SK-N-SH treated with all-trans-retinoic acid at 6 μM for 48 hours (cell line): ENCODE data around the gene GDPGP1.

Experiments
- ATAC-seq: fragments of 200-7000 bp; cut with Tn5 transposase; 3 replicates; pipeline ENCODE4 v1.9.1; 2020; ENCODE audit warnings: mild to moderate bottlenecking, moderate library complexity
- ARNTL ChIP-seq: fragments of 450-650 bp; formaldehyde crosslinking; IDR thresholded peaks from 2 replicates; pipeline ENCODE4 v1.5.0; 2020; ENCODE audit warnings: low read depth, mild to moderate bottlenecking, moderate library complexity, borderline replicate concordance
- BACH2 ChIP-seq: fragments of 250-450 bp; sonication (Bioruptor Pico); IDR thresholded peaks from 2 replicates; pipeline ENCODE4 v1.9.0; 2021; ENCODE audit warnings: mild to moderate bottlenecking, borderline replicate concordance
- CSDC2 ChIP-seq: fragments of 250-450 bp; sonication (Bioruptor Pico); IDR thresholded peaks from 2 replicates; pipeline ENCODE4 v1.5.0; 2020; ENCODE audit warnings: mild to moderate bottlenecking, moderate library complexity
- CSRNP3 ChIP-seq: fragments of 250-450 bp; sonication (Bioruptor Pico); IDR thresholded peaks from 2 replicates; pipeline ENCODE4 v1.5.1; 2021; ENCODE audit warnings: mild to moderate bottlenecking, moderate library complexity
- ESRRG ChIP-seq: fragments of 250-450 bp; sonication (Bioruptor Pico); IDR thresholded peaks from 2 replicates; pipeline ENCODE4 v1.6.1; 2021; ENCODE audit warnings: mild to moderate bottlenecking
- GLIS3 ChIP-seq: fragments of 250-450 bp; sonication (Bioruptor Pico); IDR thresholded peaks from 2 replicates; pipeline ENCODE4 v1.5.0; 2020; ENCODE audit warnings: mild to moderate bottlenecking, moderate library complexity
- ISL1 ChIP-seq: fragments of 250-450 bp; sonication (Bioruptor Pico); IDR thresholded peaks from 2 replicates; pipeline ENCODE4 v2.1.2; 2022; ENCODE audit warnings: mild to moderate bottlenecking, moderate library complexity
- OSR1 ChIP-seq: fragments of 250-450 bp; sonication (Bioruptor Pico); IDR thresholded peaks from 2 replicates; pipeline ENCODE4 v1.8.0; 2022; ENCODE audit warnings: moderate library complexity, mild to moderate bottlenecking, inconsistent platforms
- POU6F1 ChIP-seq: fragments of 250-450 bp; sonication (Bioruptor Pico); IDR thresholded peaks from 2 replicates; pipeline ENCODE4 v1.8.0; 2021; ENCODE audit warnings: low read depth, mild to moderate bottlenecking, moderate library complexity, borderline replicate concordance
- RARB ChIP-seq: fragments of 250-450 bp; sonication (Bioruptor Pico); IDR thresholded peaks from 2 replicates; pipeline ENCODE4 v1.8.0; 2021; ENCODE audit warnings: mild to moderate bottlenecking, moderate library complexity
- SNAI2 ChIP-seq: fragments of 250-450 bp; sonication (Bioruptor Pico); IDR thresholded peaks from 2 replicates; pipeline ENCODE4 v1.5.0; 2020; ENCODE audit warnings: mild to moderate bottlenecking, moderate library complexity
- TCF4 ChIP-seq: fragments of 250-450 bp; sonication (Bioruptor Pico); IDR thresholded peaks from 2 replicates; pipeline ENCODE4 v1.8.0; 2021; ENCODE audit warnings: mild to moderate bottlenecking, moderate library complexity, borderline replicate concordance
- TOX ChIP-seq: fragments of 250-450 bp; sonication (Bioruptor Pico); IDR thresholded peaks from 2 replicates; pipeline ENCODE4 v1.8.0; 2021; ENCODE audit warnings: mild to moderate bottlenecking, moderate library complexity, borderline replicate concordance
- ZC3H10 ChIP-seq: fragments of 250-450 bp; sonication (Bioruptor Pico); IDR thresholded peaks from 2 replicates; pipeline ENCODE4 v1.5.1; 2021; ENCODE audit warnings: mild to moderate bottlenecking, moderate library complexity
- ZFP3 ChIP-seq: fragments of 250-450 bp; sonication (Bioruptor Pico); IDR thresholded peaks from 2 replicates; pipeline ENCODE4 v1.5.0; 2020; ENCODE audit warnings: mild to moderate bottlenecking, moderate library complexity
- ZFP30 ChIP-seq: fragments of 450-650 bp; formaldehyde crosslinking; IDR thresholded peaks from 2 replicates; pipeline ENCODE4 v1.5.0; 2022; ENCODE audit warnings: mild to moderate bottlenecking, moderate library complexity
- ZNF565 ChIP-seq: fragments of 450-650 bp; formaldehyde crosslinking; conservative IDR thresholded peaks from 2 replicates; pipeline ENCODE4 v1.5.0; 2020; ENCODE audit warnings: low read depth, mild to moderate bottlenecking, moderate library complexity
- ZNF70 ChIP-seq: fragments of 450-650 bp; formaldehyde crosslinking; IDR thresholded peaks from 2 replicates; pipeline ENCODE4 v1.5.0; 2020; ENCODE audit warnings: mild to moderate bottlenecking, moderate library complexity
- ZNF8 ChIP-seq: fragments of 450-650 bp; formaldehyde crosslinking; IDR thresholded peaks from 2 replicates; pipeline ENCODE4 v1.5.0; 2020; ENCODE audit warnings: mild to moderate bottlenecking, moderate library complexity
- TF ChIP-seq, protein P1 (sequence below): fragments of 250-450 bp; sonication (Bioruptor Pico); IDR thresholded peaks from 2 replicates; pipeline ENCODE4 v1.5.1; 2020; ENCODE audit warnings: low read depth, mild to moderate bottlenecking, moderate library complexity
- TF ChIP-seq, protein P2 (sequence below): fragments of 250-450 bp; sonication (Bioruptor Pico); IDR thresholded peaks from 2 replicates; pipeline ENCODE4 v1.8.0; 2020; ENCODE audit warnings: mild to moderate bottlenecking, moderate library complexity, borderline replicate concordance

The GDPGP1 gene

GRCh38 chr15:90222547-90222946 is 11.5 kb upstream of the GDPGP1 start:
- no peak for ATAC-seq
- TF ChIP-seq ZC3H10 (CRISPR knock-in tag): no peak
- no peak for TF ChIP-seq ISL1
- no peak for TF ChIP-seq ARNTL (CRISPR knock-in tag)
- no peak for TF ChIP-seq BACH2 (CRISPR knock-in tag)
- no peak for TF ChIP-seq ZNF8 (CRISPR knock-in tag)
- TF ChIP-seq POU6F1 (CRISPR knock-in tag): no peak
- TF ChIP-seq OSR1: no peak
- TF ChIP-seq ZNF565: no peak
- TF ChIP-seq, protein P1, sequence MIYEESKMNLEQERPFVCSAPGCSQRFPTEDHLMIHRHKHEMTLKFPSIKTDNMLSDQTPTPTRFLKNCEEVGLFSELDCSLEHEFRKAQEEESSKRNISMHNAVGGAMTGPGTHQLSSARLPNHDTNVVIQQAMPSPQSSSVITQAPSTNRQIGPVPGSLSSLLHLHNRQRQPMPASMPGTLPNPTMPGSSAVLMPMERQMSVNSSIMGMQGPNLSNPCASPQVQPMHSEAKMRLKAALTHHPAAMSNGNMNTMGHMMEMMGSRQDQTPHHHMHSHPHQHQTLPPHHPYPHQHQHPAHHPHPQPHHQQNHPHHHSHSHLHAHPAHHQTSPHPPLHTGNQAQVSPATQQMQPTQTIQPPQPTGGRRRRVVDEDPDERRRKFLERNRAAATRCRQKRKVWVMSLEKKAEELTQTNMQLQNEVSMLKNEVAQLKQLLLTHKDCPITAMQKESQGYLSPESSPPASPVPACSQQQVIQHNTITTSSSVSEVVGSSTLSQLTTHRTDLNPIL (CRISPR knock-in tag): no peak

DNA sequence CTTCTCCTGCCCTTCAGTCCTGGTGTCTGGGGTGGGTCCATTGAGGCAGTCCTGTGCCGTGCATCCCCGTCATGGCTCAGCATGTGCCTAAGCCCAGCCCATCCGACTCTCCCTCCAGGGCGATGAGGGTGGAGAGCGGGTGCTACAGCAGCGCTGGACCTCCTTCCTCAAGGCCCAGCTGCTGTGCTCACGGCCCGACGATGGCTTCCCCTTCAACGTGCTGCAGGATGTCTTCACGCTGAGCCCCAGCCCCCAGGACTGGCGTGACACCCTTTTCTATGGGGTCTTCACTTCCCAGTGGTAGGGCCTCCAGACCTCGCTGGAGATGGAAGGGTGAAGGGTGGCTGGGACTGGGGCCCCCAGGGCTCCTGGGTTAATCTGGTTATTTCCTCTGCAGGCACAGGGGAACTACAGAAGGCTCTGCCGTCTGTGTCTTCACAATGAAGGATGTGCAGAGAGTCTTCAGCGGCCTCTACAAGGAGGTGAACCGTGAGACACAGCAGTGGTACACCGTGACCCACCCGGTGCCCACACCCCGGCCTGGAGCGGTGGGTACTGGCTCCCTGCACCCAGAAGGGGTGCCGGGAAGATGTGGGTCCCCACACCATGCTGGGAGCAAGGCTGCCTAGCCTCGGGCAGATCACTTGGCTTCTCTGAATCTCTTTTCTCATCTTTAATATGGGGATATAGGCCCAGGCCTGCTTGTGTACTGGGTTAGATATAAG is 10.4 kb upstream of the GDPGP1 start:
- TF ChIP-seq BACH2 (CRISPR knock-in tag): no peak
- TF ChIP-seq SNAI2 (CRISPR knock-in tag): no peak
- TF ChIP-seq TOX (CRISPR knock-in tag): no peak
- TF ChIP-seq, protein P2, sequence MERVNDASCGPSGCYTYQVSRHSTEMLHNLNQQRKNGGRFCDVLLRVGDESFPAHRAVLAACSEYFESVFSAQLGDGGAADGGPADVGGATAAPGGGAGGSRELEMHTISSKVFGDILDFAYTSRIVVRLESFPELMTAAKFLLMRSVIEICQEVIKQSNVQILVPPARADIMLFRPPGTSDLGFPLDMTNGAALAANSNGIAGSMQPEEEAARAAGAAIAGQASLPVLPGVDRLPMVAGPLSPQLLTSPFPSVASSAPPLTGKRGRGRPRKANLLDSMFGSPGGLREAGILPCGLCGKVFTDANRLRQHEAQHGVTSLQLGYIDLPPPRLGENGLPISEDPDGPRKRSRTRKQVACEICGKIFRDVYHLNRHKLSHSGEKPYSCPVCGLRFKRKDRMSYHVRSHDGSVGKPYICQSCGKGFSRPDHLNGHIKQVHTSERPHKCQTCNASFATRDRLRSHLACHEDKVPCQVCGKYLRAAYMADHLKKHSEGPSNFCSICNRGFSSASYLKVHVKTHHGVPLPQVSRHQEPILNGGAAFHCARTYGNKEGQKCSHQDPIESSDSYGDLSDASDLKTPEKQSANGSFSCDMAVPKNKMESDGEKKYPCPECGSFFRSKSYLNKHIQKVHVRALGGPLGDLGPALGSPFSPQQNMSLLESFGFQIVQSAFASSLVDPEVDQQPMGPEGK (CRISPR knock-in tag): no peak
- no peak for TF ChIP-seq ZNF8 (CRISPR knock-in tag)
- TF ChIP-seq CSDC2 (CRISPR knock-in tag): no peak
- TF ChIP-seq GLIS3 (CRISPR knock-in tag): no peak
- TF ChIP-seq ZFP3: no peak
- TF ChIP-seq ZNF70: no peak
- no peak for TF ChIP-seq ZNF565
- TF ChIP-seq CSRNP3 (CRISPR knock-in tag): no peak
- TF ChIP-seq ZC3H10 (CRISPR knock-in tag): no peak
- no peak for TF ChIP-seq OSR1
- TF ChIP-seq ISL1: no peak
- no peak for TF ChIP-seq ARNTL (CRISPR knock-in tag)
- TF ChIP-seq ZFP30: no peak

DNA sequence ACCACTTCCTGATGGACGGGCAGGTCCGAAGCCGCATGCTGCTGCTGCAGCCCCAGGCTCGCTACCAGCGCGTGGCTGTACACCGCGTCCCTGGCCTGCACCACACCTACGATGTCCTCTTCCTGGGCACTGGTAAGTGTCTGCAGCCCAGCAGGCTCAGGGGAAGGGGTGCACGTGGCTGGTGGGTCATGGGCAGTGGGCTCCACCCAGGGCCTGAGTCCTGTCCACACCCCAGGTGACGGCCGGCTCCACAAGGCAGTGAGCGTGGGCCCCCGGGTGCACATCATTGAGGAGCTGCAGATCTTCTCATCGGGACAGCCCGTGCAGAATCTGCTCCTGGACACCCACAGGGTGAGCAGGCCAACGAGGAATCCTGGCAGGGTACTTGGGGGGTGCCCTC is 9.0 kb upstream of the GDPGP1 start:
- no peak for TF ChIP-seq TOX (CRISPR knock-in tag)
- no peak for TF ChIP-seq BACH2 (CRISPR knock-in tag)
- TF ChIP-seq ARNTL (CRISPR knock-in tag): no peak
- no peak for TF ChIP-seq ESRRG (CRISPR knock-in tag)
- TF ChIP-seq, protein P1 (CRISPR knock-in tag): no peak
- TF ChIP-seq, protein P2 (CRISPR knock-in tag): no peak
- TF ChIP-seq ZNF565: no peak
- TF ChIP-seq RARB (CRISPR knock-in tag): no peak
- no peak for TF ChIP-seq TCF4 (CRISPR knock-in tag)
- TF ChIP-seq SNAI2 (CRISPR knock-in tag): no peak
- TF ChIP-seq CSDC2 (CRISPR knock-in tag): no peak
- TF ChIP-seq CSRNP3 (CRISPR knock-in tag): no peak
- ATAC-seq: no peak

More for the DNA sequence above, 10.4 kb upstream of the GDPGP1 start:
- no peak for ATAC-seq
